ENCODE measurements around the gene THSD4. TPM values are rescaled to one million over a fixed set of nuclear protein-coding genes. Genes with fewer than 3 reads are reported as not detected.

The THSD4 gene
- polyA plus RNA-seq, 2 of the 4 experiments (the other 2 are of a cell fraction), result 15.8 to 40.7 TPM

DNA sequence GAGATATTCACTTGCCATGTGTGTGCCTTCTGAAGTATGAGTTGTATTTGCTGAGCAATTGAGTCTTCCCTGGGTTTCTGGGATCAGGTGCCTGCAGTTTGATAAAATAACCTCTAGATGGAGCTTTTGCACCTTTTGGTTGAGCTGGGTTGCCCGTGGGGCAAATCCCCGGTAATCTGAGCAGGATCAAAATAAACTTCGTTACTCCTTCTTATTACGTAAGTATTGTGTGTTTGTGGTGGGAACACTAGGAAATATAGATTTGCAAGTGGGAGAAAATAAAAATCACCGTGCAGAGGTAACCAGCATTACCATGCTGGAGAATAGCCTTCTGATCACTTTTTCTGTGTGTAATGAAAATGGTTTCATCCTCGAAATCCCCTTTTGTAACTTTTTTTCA, 417.7 kb downstream of the THSD4 start:
- POLR2A ChIA-PET, result no interaction called here
- H3K4me1 ChIP-seq, result 0 out of 3 replicates have a peak, but pooled peaks cover 2% of the 10 kb centered on the region
- H3K4me3 ChIP-seq, result no peak overlapping the region
- DNase-seq (ENCODE audit: low read depth in 1 of 2, low spot score in 1 of 2), result peak; percentile 31 to 43
- no peak for TF ChIP-seq MYC (IDR thresholded peaks at IDR 0.05; ENCODE audit: borderline replicate concordance, low read length)
- TF ChIP-seq, protein P1, sequence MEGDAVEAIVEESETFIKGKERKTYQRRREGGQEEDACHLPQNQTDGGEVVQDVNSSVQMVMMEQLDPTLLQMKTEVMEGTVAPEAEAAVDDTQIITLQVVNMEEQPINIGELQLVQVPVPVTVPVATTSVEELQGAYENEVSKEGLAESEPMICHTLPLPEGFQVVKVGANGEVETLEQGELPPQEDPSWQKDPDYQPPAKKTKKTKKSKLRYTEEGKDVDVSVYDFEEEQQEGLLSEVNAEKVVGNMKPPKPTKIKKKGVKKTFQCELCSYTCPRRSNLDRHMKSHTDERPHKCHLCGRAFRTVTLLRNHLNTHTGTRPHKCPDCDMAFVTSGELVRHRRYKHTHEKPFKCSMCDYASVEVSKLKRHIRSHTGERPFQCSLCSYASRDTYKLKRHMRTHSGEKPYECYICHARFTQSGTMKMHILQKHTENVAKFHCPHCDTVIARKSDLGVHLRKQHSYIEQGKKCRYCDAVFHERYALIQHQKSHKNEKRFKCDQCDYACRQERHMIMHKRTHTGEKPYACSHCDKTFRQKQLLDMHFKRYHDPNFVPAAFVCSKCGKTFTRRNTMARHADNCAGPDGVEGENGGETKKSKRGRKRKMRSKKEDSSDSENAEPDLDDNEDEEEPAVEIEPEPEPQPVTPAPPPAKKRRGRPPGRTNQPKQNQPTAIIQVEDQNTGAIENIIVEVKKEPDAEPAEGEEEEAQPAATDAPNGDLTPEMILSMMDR (IDR thresholded peaks at IDR 0.05), result peak; percentile 50
- TF ChIP-seq HDAC2 (IDR thresholded peaks at IDR 0.05), result no peak
- no peak for TF ChIP-seq CHD2 (IDR thresholded peaks at IDR 0.05; ENCODE audit: low read length, partially characterized antibody)
- no peak for TF ChIP-seq ZSCAN20 (CRISPR knock-in tag; IDR thresholded peaks at IDR 0.05)
- TF ChIP-seq, protein P2, sequence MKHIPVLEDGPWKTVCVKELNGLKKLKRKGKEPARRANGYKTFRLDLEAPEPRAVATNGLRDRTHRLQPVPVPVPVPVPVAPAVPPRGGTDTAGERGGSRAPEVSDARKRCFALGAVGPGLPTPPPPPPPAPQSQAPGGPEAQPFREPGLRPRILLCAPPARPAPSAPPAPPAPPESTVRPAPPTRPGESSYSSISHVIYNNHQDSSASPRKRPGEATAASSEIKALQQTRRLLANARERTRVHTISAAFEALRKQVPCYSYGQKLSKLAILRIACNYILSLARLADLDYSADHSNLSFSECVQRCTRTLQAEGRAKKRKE (CRISPR knock-in tag; IDR thresholded peaks at IDR 0.05; ENCODE audit: low read depth), result no peak
- no peak for TF ChIP-seq ESRRA (IDR thresholded peaks at IDR 0.05; ENCODE audit: borderline replicate concordance, low read length)
- TF ChIP-seq, protein P3, sequence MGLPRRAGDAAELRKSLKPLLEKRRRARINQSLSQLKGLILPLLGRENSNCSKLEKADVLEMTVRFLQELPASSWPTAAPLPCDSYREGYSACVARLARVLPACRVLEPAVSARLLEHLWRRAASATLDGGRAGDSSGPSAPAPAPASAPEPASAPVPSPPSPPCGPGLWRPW (IDR thresholded peaks at IDR 0.05), result no peak
- TF ChIP-seq MAZ (IDR thresholded peaks at IDR 0.05; ENCODE audit: borderline replicate concordance, low read depth, low read length), result no peak
- no peak for TF ChIP-seq POLR2AphosphoS2 (conservative IDR thresholded peaks at IDR 0.05; ENCODE audit: low read length)
- TF ChIP-seq, protein P4, sequence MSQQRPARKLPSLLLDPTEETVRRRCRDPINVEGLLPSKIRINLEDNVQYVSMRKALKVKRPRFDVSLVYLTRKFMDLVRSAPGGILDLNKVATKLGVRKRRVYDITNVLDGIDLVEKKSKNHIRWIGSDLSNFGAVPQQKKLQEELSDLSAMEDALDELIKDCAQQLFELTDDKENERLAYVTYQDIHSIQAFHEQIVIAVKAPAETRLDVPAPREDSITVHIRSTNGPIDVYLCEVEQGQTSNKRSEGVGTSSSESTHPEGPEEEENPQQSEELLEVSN (IDR thresholded peaks at IDR 0.05; ENCODE audit: borderline replicate concordance, low read depth), result no peak
- TF ChIP-seq JUN (IDR thresholded peaks at IDR 0.05), result no peak
- TF ChIP-seq, protein P5, sequence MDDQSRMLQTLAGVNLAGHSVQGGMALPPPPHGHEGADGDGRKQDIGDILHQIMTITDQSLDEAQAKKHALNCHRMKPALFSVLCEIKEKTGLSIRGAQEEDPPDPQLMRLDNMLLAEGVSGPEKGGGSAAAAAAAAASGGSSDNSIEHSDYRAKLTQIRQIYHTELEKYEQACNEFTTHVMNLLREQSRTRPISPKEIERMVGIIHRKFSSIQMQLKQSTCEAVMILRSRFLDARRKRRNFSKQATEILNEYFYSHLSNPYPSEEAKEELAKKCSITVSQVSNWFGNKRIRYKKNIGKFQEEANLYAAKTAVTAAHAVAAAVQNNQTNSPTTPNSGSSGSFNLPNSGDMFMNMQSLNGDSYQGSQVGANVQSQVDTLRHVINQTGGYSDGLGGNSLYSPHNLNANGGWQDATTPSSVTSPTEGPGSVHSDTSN (IDR thresholded peaks at IDR 0.05), result no peak
- no peak for TF ChIP-seq HEYL (CRISPR knock-in tag; IDR thresholded peaks at IDR 0.05)
- no peak for TF ChIP-seq HOXB5 (CRISPR knock-in tag; IDR thresholded peaks at IDR 0.05)
- TF ChIP-seq FOSB (CRISPR knock-in tag; IDR thresholded peaks at IDR 0.05), result 0 out of 2 replicates have a peak, but pooled peaks have one; percentile 36
- TF ChIP-seq JUNB (IDR thresholded peaks at IDR 0.05), result no peak
- TF ChIP-seq, protein P6, sequence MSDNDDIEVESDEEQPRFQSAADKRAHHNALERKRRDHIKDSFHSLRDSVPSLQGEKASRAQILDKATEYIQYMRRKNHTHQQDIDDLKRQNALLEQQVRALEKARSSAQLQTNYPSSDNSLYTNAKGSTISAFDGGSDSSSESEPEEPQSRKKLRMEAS (IDR thresholded peaks at IDR 0.05), result no peak
- no peak for TF ChIP-seq FOSL2 (IDR thresholded peaks at IDR 0.05)
- TF ChIP-seq FOSL2 (CRISPR knock-in tag; IDR thresholded peaks at IDR 0.05), result no peak
- TF ChIP-seq SREBF2 (IDR thresholded peaks at IDR 0.05), result no peak
- no peak for TF ChIP-seq CHD4 (IDR thresholded peaks at IDR 0.05; ENCODE audit: borderline replicate concordance)
- no peak for TF ChIP-seq RCOR1 (IDR thresholded peaks at IDR 0.05; ENCODE audit: low read depth, low read length)
- no peak for TF ChIP-seq KDM1A (IDR thresholded peaks at IDR 0.05; ENCODE audit: low read depth)
- TF ChIP-seq ZNF302 (CRISPR knock-in tag; IDR thresholded peaks at IDR 0.05), result 0 out of 2 replicates have a peak, but pooled peaks have one; percentile 15
- TF ChIP-seq RAD21 (conservative IDR thresholded peaks at IDR 0.05 in 1 of 2, IDR thresholded peaks at IDR 0.05 in 1 of 2), result peak; percentile 59 to 60; a peak in 4 of 5 replicates
- no peak for TF ChIP-seq NR3C1 (IDR thresholded peaks at IDR 0.05)
- TF ChIP-seq RNF2 (IDR thresholded peaks at IDR 0.05; ENCODE audit: borderline replicate concordance, low read depth), result no peak
- TF ChIP-seq SMC3 (IDR thresholded peaks at IDR 0.05), result peak; percentile 38; the same call in 2 of the 3 replicates
- no peak overlapping the region for H3K27ac ChIP-seq
- CTCF ChIA-PET, result interaction anchor here (1.2 to 1.6 kb wide), 3 partner anchors 13 to 29 kb away, joined by 3 to 4 read pairs (median 3); no protein-coding TSS in a partner anchor
- FAIRE-seq, result no peak
- WGBS (ENCODE audit: missing lambda C conversion rate), result 91% methylated on average over 6 of the region's 6 CpGs
- no peak for ATAC-seq
- no peak overlapping the region for H3K4me2 ChIP-seq
- 0 out of 3 replicates have a peak, but pooled peaks cover 4% of the 10 kb centered on the region for H3K9me3 ChIP-seq

Measured in A549 (cell line).